Adrenal gland (tissue), 5 donors: ENCODE results near the gene VGLL3.

Experiments used
- POLR2A ChIP-seq, 2 donors: fragments of 450-650 bp; IDR thresholded peaks; one replicate each; pipeline ENCODE4 v1.6.1; 2017; ENCODE audit warnings: antibody characterized with exemption in 2 of 2, mild to moderate bottlenecking in 2 of 2, moderate library complexity in 1 of 2
- TF ChIP-seq, protein P1 (sequence below), 6 experiments: fragments of 450-650 bp in 4 of 6; fragments of 200-600 bp in 2 of 6; sonication (generic) in 1 of 6; IDR thresholded peaks; 1 replicate in 5 of 6; 2 replicates in 1 of 6; pipeline versions ENCODE4 v1.5.1 to v1.8.0; 2016 to 2021; ENCODE audit warnings: antibody characterized with exemption in 6 of 6, mild to moderate bottlenecking in 2 of 6, moderate library complexity in 1 of 6
- donor health status: DM: no; HTN: no; CAD: no.

DNA sequence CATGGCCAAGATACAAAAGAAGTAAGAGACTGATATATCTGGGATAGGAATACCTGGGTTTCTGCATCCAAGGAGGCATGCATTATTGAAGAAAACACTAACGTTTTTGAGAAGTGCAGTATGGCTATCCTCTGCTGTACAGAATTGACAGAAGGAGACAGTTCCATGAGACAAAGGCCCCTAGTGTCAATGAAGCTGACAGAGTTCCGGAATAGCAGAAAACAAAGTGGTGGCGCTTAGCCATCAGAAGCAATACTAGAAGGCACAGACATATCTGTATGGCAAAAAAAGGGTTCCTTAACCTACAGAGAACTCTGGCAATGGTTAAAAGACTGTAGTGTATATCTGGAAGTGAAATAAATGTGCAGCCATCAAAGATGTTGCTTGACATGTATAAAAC lies 77.8 kb downstream of the VGLL3 start:
- TF ChIP-seq, protein P1, sequence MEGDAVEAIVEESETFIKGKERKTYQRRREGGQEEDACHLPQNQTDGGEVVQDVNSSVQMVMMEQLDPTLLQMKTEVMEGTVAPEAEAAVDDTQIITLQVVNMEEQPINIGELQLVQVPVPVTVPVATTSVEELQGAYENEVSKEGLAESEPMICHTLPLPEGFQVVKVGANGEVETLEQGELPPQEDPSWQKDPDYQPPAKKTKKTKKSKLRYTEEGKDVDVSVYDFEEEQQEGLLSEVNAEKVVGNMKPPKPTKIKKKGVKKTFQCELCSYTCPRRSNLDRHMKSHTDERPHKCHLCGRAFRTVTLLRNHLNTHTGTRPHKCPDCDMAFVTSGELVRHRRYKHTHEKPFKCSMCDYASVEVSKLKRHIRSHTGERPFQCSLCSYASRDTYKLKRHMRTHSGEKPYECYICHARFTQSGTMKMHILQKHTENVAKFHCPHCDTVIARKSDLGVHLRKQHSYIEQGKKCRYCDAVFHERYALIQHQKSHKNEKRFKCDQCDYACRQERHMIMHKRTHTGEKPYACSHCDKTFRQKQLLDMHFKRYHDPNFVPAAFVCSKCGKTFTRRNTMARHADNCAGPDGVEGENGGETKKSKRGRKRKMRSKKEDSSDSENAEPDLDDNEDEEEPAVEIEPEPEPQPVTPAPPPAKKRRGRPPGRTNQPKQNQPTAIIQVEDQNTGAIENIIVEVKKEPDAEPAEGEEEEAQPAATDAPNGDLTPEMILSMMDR (IDR thresholded peaks at IDR 0.05), result no peak
- no peak for TF ChIP-seq POLR2A (IDR thresholded peaks at IDR 0.05)
